GM23338 (cell line): Measurements from ENCODE around the gene RNF220. TPM values are rescaled to one million over a fixed set of nuclear protein-coding genes. Genes with fewer than 3 reads are reported as not detected.

Source experiments
- ATAC-seq: fragments of 200-7000 bp; cut with Tn5 transposase; 3 replicates; pipeline ENCODE4 v1.9.1; 2020
- DNase-seq: peaks from one replicate; pipeline ENCODE4 v3.0.0-alpha.2; 2015; ENCODE audit warnings: low spot score
- H2AFZ ChIP-seq: fragments of 200-600 bp; sonication (generic); 2 replicates; pipeline ENCODE4 v1.8.0; 2016; ENCODE audit warnings: antibody characterized with exemption, mild to moderate bottlenecking, moderate library complexity
- H3F3A ChIP-seq: fragments of 200-600 bp; sonication (generic); replicated peaks from 2 replicates; pipeline ENCODE4 v1.8.0; 2017; ENCODE audit warnings: antibody characterized with exemption, mixed run types, low read depth
- H3K27ac ChIP-seq: fragments of 200-600 bp; sonication (generic); 2 replicates; pipeline ENCODE4 v1.6.1; 2016; ENCODE audit warnings: low read depth
- H3K27me3 ChIP-seq: fragments of 200-600 bp; sonication (generic); 2 replicates; pipeline ENCODE4 v1.8.0; 2016; ENCODE audit warnings: mild to moderate bottlenecking, mixed run types, moderate library complexity; ENCODE audit not compliant: insufficient read depth
- H3K36me3 ChIP-seq: fragments of 200-600 bp; sonication (generic); 2 replicates; pipeline ENCODE4 v1.8.0; 2016; ENCODE audit warnings: mild to moderate bottlenecking; ENCODE audit not compliant: insufficient read depth
- H3K4me1 ChIP-seq: fragments of 200-600 bp; sonication (generic); 2 replicates; pipeline ENCODE4 v1.8.0; 2016; ENCODE audit warnings: mild to moderate bottlenecking, moderate library complexity; ENCODE audit not compliant: insufficient read depth
- H3K4me2 ChIP-seq: fragments of 200-600 bp; sonication (generic); 2 replicates; pipeline ENCODE4 v1.7.1; 2017; ENCODE audit warnings: mixed run types
- H3K4me3 ChIP-seq: fragments of 200-600 bp; sonication (generic); 2 replicates; pipeline ENCODE4 v1.6.1; 2016; ENCODE audit warnings: mixed run types
- H3K79me2 ChIP-seq: fragments of 200-600 bp; sonication (generic); replicated peaks from 2 replicates; pipeline ENCODE4 v1.8.0; 2017; ENCODE audit warnings: mild to moderate bottlenecking; ENCODE audit not compliant: insufficient read depth
- H3K9me2 ChIP-seq: fragments of 200-600 bp; sonication (generic); 2 replicates; pipeline ENCODE4 v1.8.0; 2017; ENCODE audit not compliant: insufficient read depth
- H4K20me1 ChIP-seq: fragments of 200-600 bp; sonication (generic); replicated peaks from 2 replicates; pipeline ENCODE4 v1.8.0; 2017; ENCODE audit warnings: mild to moderate bottlenecking; ENCODE audit not compliant: insufficient read depth
- H3K27ac Mint-ChIP-seq: 2 replicates; pipeline ENCODE4 v1.8.0; 2020; ENCODE audit warnings: inconsistent platforms, mild to moderate bottlenecking, moderate library complexity, mixed read lengths
- H3K27me3 Mint-ChIP-seq: 3 replicates; pipeline ENCODE4 v1.8.0; 2022; ENCODE audit warnings: low read depth, mild to moderate bottlenecking, moderate library complexity, mixed read lengths, inconsistent platforms; ENCODE audit not compliant: insufficient read depth, poor library complexity
- H3K36me3 Mint-ChIP-seq: 3 replicates; pipeline ENCODE4 v1.8.0; 2021; ENCODE audit warnings: low read depth, mild to moderate bottlenecking, inconsistent platforms, moderate library complexity, mixed read lengths
- H3K4me1 Mint-ChIP-seq: 3 replicates; pipeline ENCODE4 v1.8.0; 2020; ENCODE audit warnings: mild to moderate bottlenecking, inconsistent platforms, mixed read lengths
- H3K4me3 Mint-ChIP-seq: 3 replicates; pipeline ENCODE4 v1.8.0; 2021; ENCODE audit warnings: moderate library complexity, mild to moderate bottlenecking, inconsistent platforms, mixed read lengths
- H3K9me3 Mint-ChIP-seq: 3 replicates; pipeline ENCODE4 v1.8.0; 2020; ENCODE audit warnings: moderate library complexity, mild to moderate bottlenecking, inconsistent platforms, mixed read lengths
- CREB1 ChIP-seq: fragments of 250-450 bp; sonication (Bioruptor Pico); IDR thresholded peaks from 2 replicates; pipeline ENCODE4 v1.5.0; 2020; ENCODE audit warnings: low read depth, mild to moderate bottlenecking, moderate library complexity
- CTCF ChIP-seq, 2 experiments: fragments of 200-600 bp in 1 of 2; sonication (generic) in 1 of 2; conservative IDR thresholded peaks; 2 replicates each; pipeline versions ENCODE4 v1.5.1 to v1.6.1; 2016 to 2017; ENCODE audit warnings: antibody characterized with exemption in 2 of 2, low read depth in 2 of 2, mild to moderate bottlenecking in 2 of 2, moderate library complexity in 1 of 2
- ETS1 ChIP-seq: IDR thresholded peaks from 2 replicates; pipeline ENCODE4 v1.6.1; 2016; ENCODE audit warnings: antibody characterized with exemption
- EZH2 ChIP-seq: fragments of 200-600 bp; sonication (generic); IDR thresholded peaks from one replicate; pipeline ENCODE4 v1.8.0; 2017; ENCODE audit warnings: antibody characterized with exemption, mild to moderate bottlenecking, low read depth; ENCODE audit not compliant: unreplicated experiment
- EZH2phosphoT487 ChIP-seq: fragments of 200-600 bp; sonication (generic); IDR thresholded peaks from one replicate; pipeline ENCODE4 v1.8.1; 2018; ENCODE audit warnings: antibody characterized with exemption; ENCODE audit not compliant: unreplicated experiment
- JUNB ChIP-seq: IDR thresholded peaks from one replicate; pipeline ENCODE4 v1.6.1; 2016; ENCODE audit warnings: antibody characterized with exemption; ENCODE audit not compliant: unreplicated experiment
- NANOG ChIP-seq: IDR thresholded peaks from 2 replicates; pipeline ENCODE4 v1.6.1; 2016; ENCODE audit warnings: antibody characterized with exemption, borderline replicate concordance
- POLR2AphosphoS5 ChIP-seq: IDR thresholded peaks from 2 replicates; pipeline ENCODE4 v1.6.1; 2016; ENCODE audit warnings: antibody characterized with exemption, low read depth
- REST ChIP-seq: IDR thresholded peaks from one replicate; pipeline ENCODE4 v1.6.1; 2018; ENCODE audit warnings: antibody characterized with exemption; ENCODE audit not compliant: unreplicated experiment
- STAT1 ChIP-seq: IDR thresholded peaks from one replicate; pipeline ENCODE4 v1.6.1; 2016; ENCODE audit warnings: antibody characterized with exemption; ENCODE audit not compliant: unreplicated experiment
- ZNF114 ChIP-seq: fragments of 250-450 bp; sonication (Bioruptor Pico); IDR thresholded peaks from 2 replicates; pipeline ENCODE4 v1.5.0; 2020; ENCODE audit warnings: mild to moderate bottlenecking, moderate library complexity
- ZNF331 ChIP-seq: fragments of 250-450 bp; sonication (Bioruptor Pico); IDR thresholded peaks from 2 replicates; pipeline ENCODE4 v1.5.0; 2020; ENCODE audit warnings: low read depth, mild to moderate bottlenecking, moderate library complexity
- ZNF462 ChIP-seq: fragments of 250-450 bp; sonication (Bioruptor Pico); IDR thresholded peaks from 2 replicates; pipeline ENCODE4 v1.5.0; 2020; ENCODE audit warnings: mild to moderate bottlenecking, moderate library complexity
- polyA plus RNA-seq: library from polyadenylated mRNA; unstranded; fragments of >200 nt; fragmentation: Nextera tagmentation; extraction: Ambion mirVana; gene quantifications from 2 replicates; pipeline ENCODE4 v1.2.1, GENCODE V29; 2016
- total RNA-seq: library from RNA; depleted of rRNA; stranded (reverse); fragments of >200 nt; shearing (Covaris generic); gene quantifications from 2 replicates; pipeline ENCODE4 v1.2.3, GENCODE V29; 2014

The RNF220 gene
- total and polyA plus RNA-seq, 2 experiments from 2014 or later: 72.8 to 168 TPM

- no peaks in the 10 kb centered on the region for H3K36me3 Mint-ChIP-seq
- H3K27ac ChIP-seq: peak overlapping the region; percentile 84; the same call in 1 of the 2 replicates
- TF ChIP-seq JUNB (no peak), REST (no peak), POLR2AphosphoS5 (no peak), CTCF (conservative IDR thresholded peaks at IDR 0.05; ENCODE audit: low read depth in 2 of 2) (no peak), NANOG (no peak), STAT1 (no peak), EZH2phosphoT487 (no peak), CREB1 (CRISPR knock-in tag) (no peak), ZNF462 (no peak), ETS1 (no peak), EZH2 (no peak), ZNF331 (CRISPR knock-in tag) (no peak), ZNF114 (CRISPR knock-in tag) (no peak)
- peaks cover 23% of the 10 kb centered on the region for H3K79me2 ChIP-seq
- no peaks in the 10 kb centered on the region for H3K36me3 ChIP-seq
- H2AFZ ChIP-seq: no peak overlapping the region
- peaks cover 8% of the 10 kb centered on the region; the same call in 1 of the 2 replicates for H3K9me2 ChIP-seq
- H3K27me3 Mint-ChIP-seq: peaks cover 26% of the 10 kb centered on the region
- peak overlapping the region; percentile 70 for H3K4me2 ChIP-seq
- H3K27me3 ChIP-seq: no peaks in the 10 kb centered on the region
- H3K4me1 ChIP-seq: peaks cover 73% of the 10 kb centered on the region
- 0 out of 2 replicates have a peak, but pooled peaks cover 10% of the 10 kb centered on the region for H3F3A ChIP-seq
- no peak overlapping the region for H3K27ac Mint-ChIP-seq
- no peaks in the 10 kb centered on the region for H4K20me1 ChIP-seq
- H3K4me3 Mint-ChIP-seq: peak overlapping the region; percentile 33; the same call in 2 of the 3 replicates
- H3K4me3 ChIP-seq: peak overlapping the region; percentile 36; the same call in 1 of the 2 replicates
- H3K9me3 Mint-ChIP-seq: no peaks in the 10 kb centered on the region
- peaks cover 71% of the 10 kb centered on the region for H3K4me1 Mint-ChIP-seq
- ATAC-seq (peak; percentile 77), DNase-seq (peak; percentile 65)
Observed at GRCh38 chr1:44507490-44508396, 102.7 kb downstream of the RNF220 start.
